ENCODE data around the gene DDC.

Gene DDC

GRCh38 chr7:50564640-50565558 lies at the start of gene DDC:
Gene DDC, minus strand, starts transcription at chr7:50565405. Its CDS starts 21,320 bp downstream, at chr7:50544085.
- TF ChIP-seq CTCF (IDR thresholded peaks at IDR 0.05; ENCODE audit: extremely low read depth, missing control alignments), result no peak
- DNase-seq (ENCODE audit: low spot score), result no peak

GRCh38 chr7:50613473-50613872 lies 48.3 kb upstream of the DDC start:
- no peak for TF ChIP-seq CTCF (IDR thresholded peaks at IDR 0.05; ENCODE audit: extremely low read depth, missing control alignments)

GRCh38 chr7:50612704-50613103 lies 47.5 kb upstream of the DDC start:
- no peak for DNase-seq (ENCODE audit: low spot score)
- no peak for TF ChIP-seq CTCF (IDR thresholded peaks at IDR 0.05; ENCODE audit: extremely low read depth, missing control alignments)

More at GRCh38 chr7:50613473-50613872, 48.3 kb upstream of the DDC start:
- no peak for DNase-seq (ENCODE audit: low spot score)

GRCh38 chr7:50610521-50611277 lies 45.5 kb upstream of the DDC start:
- DNase-seq (ENCODE audit: low spot score), result no peak
- no peak for TF ChIP-seq CTCF (IDR thresholded peaks at IDR 0.05; ENCODE audit: extremely low read depth, missing control alignments)

- no peak for DNase-seq (ENCODE audit: low spot score)
- TF ChIP-seq CTCF (IDR thresholded peaks at IDR 0.05; ENCODE audit: extremely low read depth, missing control alignments), result no peak
Measured at GRCh38 chr7:50608196-50608906, 43.1 kb upstream of the DDC start.

GRCh38 chr7:50607524-50608125 lies 42.4 kb upstream of the DDC start:
- DNase-seq (ENCODE audit: low spot score), result no peak
- no peak for TF ChIP-seq CTCF (IDR thresholded peaks at IDR 0.05; ENCODE audit: extremely low read depth, missing control alignments)
